CD4-positive, alpha-beta T cell treated with Interferon alpha-2 for 1 hour (primary cell): ENCODE measurements around the gene PARS2.
"Not testable (repeated sequence)": the region's sequence is repeated elsewhere in the genome, so short reads cannot be mapped to it uniquely, and the experiment has no call there.

Source experiments
- DNase-seq, 2 donors: peaks; one replicate each; pipeline ENCODE4 v3.0.0-alpha.2; 2020 to 2022

PARS2 gene

GRCh38 chr1:54798769-54799641, 34.7 kb upstream of the PARS2 start:
- DNase-seq: no peak

- no peak for DNase-seq
Observed at GRCh38 chr1:54798206-54798605, 33.9 kb upstream of the PARS2 start.

GRCh38 chr1:54796902-54797301, 32.6 kb upstream of the PARS2 start:
- no peak for DNase-seq

- DNase-seq: no peak
Observed at GRCh38 chr1:54795841-54796468, 31.6 kb upstream of the PARS2 start.

GRCh38 chr1:54795356-54795665, 31.0 kb upstream of the PARS2 start:
- no peak for DNase-seq

GRCh38 chr1:54794451-54795355, 30.4 kb upstream of the PARS2 start:
- DNase-seq: no peak

GRCh38 chr1:54792686-54793282, 28.5 kb upstream of the PARS2 start:
- DNase-seq: no peak

- DNase-seq: peak; percentile 22 to 48
Observed at GRCh38 chr1:54791880-54792522, 27.7 kb upstream of the PARS2 start.

- no peak for DNase-seq
Observed at GRCh38 chr1:54788459-54788858, 24.1 kb upstream of the PARS2 start.

- DNase-seq: no peak
Observed at GRCh38 chr1:54787604-54788003, 23.3 kb upstream of the PARS2 start.

GRCh38 chr1:54786778-54787177, 22.5 kb upstream of the PARS2 start:
- DNase-seq: no peak

- DNase-seq: no peak
Observed at GRCh38 chr1:54784066-54784465, 19.7 kb upstream of the PARS2 start.

- DNase-seq: no peak
Observed at GRCh38 chr1:54782588-54782987, 18.3 kb upstream of the PARS2 start.

GRCh38 chr1:54782156-54782555, 17.8 kb upstream of the PARS2 start:
- DNase-seq: no peak

GRCh38 chr1:54781023-54781723, 16.9 kb upstream of the PARS2 start:
- DNase-seq: no peak

- DNase-seq: no peak
Observed at GRCh38 chr1:54777431-54777830, 13.1 kb upstream of the PARS2 start.

GRCh38 chr1:54777011-54777410, 12.7 kb upstream of the PARS2 start:
- no peak for DNase-seq

- not testable (repeated sequence) for DNase-seq
Observed at GRCh38 chr1:54775828-54776721, 11.8 kb upstream of the PARS2 start.

- DNase-seq: peak in 1 of 2 donors; percentile 13
Observed at GRCh38 chr1:54774820-54775498, 10.6 kb upstream of the PARS2 start.

- no peak for DNase-seq
Observed at GRCh38 chr1:54772951-54773350, 8.6 kb upstream of the PARS2 start.
